NCI-H345 (cell line): ENCODE data around the gene CFAP20DC.
"Not testable (repeated sequence)": the region's sequence is repeated elsewhere in the genome, so short reads cannot be mapped to it uniquely, and the experiment has no call there.

Source experiments
- DNase-seq: peaks from one replicate; lab custom pipeline; 2025; lab: John Stamatoyannopoulos, UW

The CFAP20DC gene

DNA sequence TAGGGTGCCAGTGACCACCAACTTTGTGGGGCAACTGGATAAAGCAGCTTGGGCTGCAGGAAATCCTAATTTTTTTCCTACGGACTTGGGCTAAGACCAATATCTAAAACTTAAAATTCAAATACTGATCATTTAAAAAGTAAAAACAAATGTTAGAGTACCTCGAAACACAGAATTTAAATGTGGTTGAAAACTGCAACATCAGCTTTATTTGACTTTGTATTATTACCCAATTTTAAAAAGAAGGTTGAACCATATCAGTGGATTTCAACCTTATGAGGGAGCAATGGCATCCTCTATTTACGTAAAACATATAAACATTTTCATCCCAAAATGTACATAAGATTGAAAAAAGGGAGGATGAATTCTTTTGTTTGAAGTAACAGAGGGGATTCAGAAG lies 26.2 kb downstream of the CFAP20DC start:
- no peak for DNase-seq

DNA sequence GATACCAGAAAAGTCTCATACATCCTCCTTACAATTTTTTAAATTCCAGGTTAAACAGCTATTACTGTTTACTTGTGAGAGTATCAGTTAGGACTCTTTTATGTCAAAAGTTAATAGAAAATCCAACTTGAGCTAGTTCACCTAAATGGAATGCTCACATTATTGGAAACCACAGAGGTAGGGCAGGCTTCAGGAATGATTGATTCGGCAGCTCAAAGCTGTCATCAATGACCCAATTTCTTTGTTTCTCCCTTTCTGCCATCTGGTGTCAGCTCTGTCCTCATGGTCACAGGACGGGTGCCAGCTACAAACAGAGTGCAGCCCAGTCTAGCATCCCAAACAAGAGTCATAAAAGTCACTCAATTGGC lies 32.2 kb downstream of the CFAP20DC start:
- no peak for DNase-seq

GRCh38 chr3:59016930-59017616 lies 32.8 kb downstream of the CFAP20DC start:
- DNase-seq: no peak

- DNase-seq: no peak
Measured at GRCh38 chr3:59013611-59014010, 36.2 kb downstream of the CFAP20DC start.

DNA sequence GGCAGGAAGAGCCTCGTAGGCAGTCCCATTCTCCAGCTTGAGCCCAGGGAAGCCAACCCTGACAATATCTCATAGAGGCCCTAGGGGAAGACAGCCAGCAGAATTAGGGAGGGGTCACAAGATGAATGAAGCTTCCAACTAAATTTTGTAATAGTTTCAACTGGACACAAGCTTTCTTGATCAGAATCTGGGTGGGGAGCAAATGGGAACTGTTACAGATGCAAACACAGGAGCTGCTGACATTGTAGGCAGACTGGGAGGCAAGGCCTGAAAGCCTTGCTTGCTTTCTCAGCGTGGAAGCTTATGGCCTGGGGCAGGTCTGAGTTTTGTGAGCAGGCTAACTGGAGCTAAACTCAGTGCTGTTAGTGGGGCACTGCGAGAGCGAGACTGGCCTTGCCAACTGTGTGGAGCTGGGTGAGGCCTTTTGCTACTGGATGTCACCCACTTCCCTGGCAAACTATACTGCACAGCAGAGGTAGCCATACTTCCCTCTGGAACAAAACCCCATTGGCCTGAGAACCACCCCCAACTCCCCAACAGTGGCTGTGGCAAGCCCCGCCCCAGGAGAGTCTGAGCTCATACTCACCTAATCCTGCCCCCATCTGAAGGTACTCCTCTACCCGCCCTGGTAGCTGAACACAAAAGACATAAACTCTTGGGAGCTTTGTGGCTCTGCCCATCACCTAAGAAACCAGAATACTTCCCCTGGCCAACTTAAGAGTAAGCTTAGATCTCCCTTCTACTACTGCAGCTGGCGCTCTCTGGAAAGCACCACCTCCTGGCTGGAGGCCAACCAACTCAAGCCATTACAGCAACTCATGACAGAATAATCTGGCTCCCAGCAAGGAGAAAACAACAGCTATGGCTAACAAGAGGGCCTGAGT lies 42.9 kb downstream of the CFAP20DC start:
- DNase-seq: peak; percentile 1

DNA sequence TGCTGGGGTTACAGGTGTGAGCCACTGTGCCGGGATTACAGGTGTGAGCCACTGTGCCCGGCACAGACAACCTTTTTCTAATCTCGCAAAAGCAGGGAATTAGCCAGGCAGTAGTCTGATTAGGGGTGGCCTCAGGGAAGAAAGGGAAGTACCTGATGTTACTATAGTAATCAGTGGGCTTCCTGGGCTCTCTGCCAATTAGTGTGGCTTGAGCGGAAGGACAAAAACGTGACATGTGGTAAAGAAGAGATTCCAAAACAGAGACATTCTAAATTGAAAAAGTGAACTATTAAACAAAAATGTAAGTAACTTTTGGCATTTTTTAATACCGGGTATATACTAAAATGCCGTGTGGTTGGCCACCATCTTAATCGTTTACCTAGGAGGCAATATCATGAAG lies 48.1 kb downstream of the CFAP20DC start:
- peak; percentile 0 for DNase-seq

GRCh38 chr3:58999774-59000160 lies 50.1 kb downstream of the CFAP20DC start:
- no peak for DNase-seq

GRCh38 chr3:58999134-58999773 lies 50.6 kb downstream of the CFAP20DC start:
- DNase-seq: no peak

- no peak for DNase-seq
Measured at GRCh38 chr3:58998476-58999117, 51.2 kb downstream of the CFAP20DC start.

- DNase-seq: no peak
Measured at GRCh38 chr3:58996730-58997129, 53.1 kb downstream of the CFAP20DC start.

- peak; percentile 38 for DNase-seq
Measured at GRCh38 chr3:58994746-58995330, 55.0 kb downstream of the CFAP20DC start.

DNA sequence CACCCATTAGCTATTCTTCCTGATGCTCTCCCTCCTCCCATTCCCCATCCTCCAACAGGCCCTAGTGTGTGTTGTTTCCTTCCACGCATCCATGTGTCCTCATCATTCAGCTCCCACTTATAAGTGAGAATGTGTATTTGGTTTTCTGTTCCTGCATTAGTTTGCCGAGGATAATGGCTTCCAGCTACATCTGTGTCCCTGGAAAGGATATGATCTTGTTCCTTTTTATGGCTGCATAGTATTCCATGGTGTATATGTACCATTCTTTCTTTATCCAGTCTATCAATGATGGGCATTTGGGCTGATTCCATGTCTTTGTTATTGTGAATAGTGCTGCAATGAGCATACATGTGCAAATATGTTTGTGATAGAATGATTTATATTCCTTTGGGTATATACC lies 56.3 kb downstream of the CFAP20DC start:
- DNase-seq: no peak

DNA sequence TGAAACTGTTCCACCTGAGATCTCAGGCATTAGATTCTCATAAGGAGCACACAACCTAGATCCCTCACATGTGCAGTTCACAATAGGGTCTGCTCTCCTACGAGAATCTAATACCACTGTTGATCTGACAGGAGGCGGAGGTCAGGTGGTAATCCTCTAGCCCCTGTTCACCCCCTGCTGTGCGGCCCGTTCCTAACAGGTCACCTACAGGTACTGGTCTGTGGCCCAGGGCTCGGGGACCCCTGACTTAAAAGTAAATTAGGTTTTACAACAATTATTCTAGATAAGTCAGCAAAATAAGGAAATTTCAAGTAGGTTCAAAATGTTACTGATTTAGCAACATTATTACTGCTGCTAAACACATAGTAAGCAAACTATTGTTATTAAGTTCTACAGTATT lies 58.2 kb downstream of the CFAP20DC start:
- no peak for DNase-seq

DNA sequence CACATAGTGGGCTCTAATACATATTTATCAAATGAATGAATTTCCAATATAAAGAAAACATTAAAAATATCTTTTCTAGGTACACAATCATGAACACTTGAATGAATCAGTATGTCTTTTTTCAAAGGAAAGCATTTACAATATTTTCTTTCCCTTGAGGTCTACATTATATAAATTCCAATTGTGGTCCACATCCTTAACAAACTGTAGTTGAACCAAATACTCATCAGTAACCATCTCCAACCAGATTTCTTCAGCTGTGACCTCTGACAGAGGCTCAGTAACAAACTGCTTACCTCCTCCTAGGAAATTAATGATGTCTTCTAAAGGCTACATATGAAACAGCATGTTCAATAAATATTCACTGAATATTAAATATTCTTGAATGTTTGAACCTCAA lies 58.8 kb downstream of the CFAP20DC start:
- DNase-seq: no peak

DNA sequence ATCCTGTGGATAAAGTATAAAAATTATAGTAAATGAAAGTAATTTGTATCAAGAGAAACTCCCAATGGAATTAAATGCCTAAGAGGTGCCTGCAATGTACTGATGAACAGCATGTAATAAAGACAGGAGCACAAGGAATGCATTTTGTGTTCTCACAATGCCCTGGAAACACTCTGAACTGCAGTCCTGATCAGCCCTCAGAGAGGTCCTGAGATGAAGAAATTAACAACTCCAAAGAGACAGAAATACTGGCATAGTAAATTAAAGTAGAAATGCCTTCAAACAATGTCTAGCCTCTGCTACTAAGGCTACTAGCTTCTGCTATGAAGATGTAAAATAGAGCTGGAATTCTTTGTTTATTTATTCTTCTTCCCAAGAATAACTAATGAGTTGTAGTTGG lies 59.9 kb downstream of the CFAP20DC start:
- DNase-seq: no peak

- DNase-seq: no peak
Measured at GRCh38 chr3:58989163-58989562, 60.7 kb downstream of the CFAP20DC start.

GRCh38 chr3:58988041-58988440 lies 61.8 kb downstream of the CFAP20DC start:
- DNase-seq: no peak

DNA sequence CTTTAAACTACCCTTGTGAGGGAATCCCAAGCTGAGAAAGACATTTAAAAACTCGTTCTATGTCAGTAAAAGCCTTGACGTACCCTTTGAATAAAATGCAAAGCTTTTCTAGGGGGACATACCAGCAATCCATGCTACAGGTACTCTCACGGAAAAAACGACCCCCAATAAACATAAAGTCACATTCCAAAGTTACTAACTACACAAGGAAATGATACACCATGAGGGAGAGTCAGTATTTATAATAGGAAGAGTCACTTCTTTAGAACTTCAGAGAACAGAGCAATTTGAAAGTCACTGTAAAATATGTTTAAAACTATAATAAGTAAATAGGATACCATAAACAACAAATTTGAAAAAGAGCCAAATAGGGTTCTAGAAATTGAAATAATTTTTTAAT lies 63.2 kb downstream of the CFAP20DC start:
- DNase-seq: no peak

DNA sequence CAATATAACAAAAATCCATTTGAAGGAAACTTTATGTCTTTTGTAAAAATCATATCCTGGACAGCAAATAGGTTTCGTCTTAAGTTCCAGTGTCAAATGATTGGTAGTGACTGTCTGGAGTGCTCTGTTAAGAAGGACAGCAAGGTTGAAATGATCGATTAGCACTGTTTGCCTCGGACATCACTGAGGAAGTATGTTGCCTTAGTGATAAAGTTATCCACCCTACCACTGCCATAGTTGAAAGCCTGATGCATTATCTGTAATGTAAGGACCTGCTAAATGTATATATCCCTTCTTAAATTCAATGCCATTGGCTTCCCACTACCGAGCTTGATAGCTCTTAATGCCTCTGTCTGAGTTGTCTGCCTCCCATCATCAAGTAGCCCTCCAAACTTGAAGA lies 70.0 kb downstream of the CFAP20DC start:
- DNase-seq: no peak

DNA sequence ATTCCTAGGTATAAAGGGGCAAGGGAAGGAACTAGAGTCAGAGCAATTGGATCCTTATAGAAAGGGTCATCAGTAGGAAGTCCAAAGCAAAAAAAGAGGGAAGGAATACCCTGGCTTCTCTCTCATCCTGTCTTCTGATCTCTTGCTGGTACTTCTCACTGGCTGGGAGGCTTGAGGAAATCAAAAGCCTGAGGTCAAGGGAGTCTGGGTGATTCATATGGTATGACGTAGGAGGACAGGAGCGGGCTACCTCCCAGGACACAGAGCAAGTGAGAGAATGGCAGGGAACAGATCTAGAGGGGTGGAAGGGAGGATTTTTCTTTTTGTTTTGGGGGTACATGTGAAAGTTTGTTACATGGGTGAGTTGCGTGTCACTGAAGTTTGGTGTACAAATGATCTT lies 76.0 kb downstream of the CFAP20DC start:
- DNase-seq: no peak

DNA sequence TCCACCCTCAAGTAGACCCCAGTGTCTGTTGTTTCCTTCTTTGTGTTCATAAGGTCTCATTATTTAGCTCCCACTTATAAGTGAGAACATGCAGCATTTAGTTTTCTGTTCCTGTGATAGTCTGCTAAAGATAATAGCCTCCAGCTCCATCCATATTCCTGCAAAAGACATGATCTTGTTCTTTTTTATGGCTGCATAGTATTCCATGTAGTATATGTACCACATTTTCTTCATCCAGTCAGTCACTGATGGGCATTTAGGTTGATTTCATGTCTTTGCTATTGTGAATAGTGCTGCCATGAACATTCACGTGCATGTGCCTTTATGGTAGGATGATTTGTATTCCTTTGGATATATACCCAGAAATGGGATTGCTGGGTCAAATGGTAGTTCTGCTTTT lies 82.0 kb downstream of the CFAP20DC start:
- not testable (repeated sequence) for DNase-seq

- DNase-seq: no peak
Measured at GRCh38 chr3:58965865-58966264, 84.0 kb downstream of the CFAP20DC start.
